HG02885 (cell line): ENCODE measurements around the gene PPP1R11.
A peak's percentile ranks its signal among the peaks of the same experiment; 100 is the strongest.

Experiments used
- ATAC-seq: cut with Tn5 transposase; IDR thresholded peaks from one replicate; pipeline ENCODE4 v1.9.1; 2021; ENCODE audit warnings: mild to moderate bottlenecking; ENCODE audit not compliant: unreplicated experiment, poor library complexity

PPP1R11 gene

GRCh38 chr6:30061092-30061857 lies 5.7 kb upstream of the PPP1R11 start, which contains the start of gene POLR1H:
POLR1H (plus strand) TSS chr6:30061265; CDS start chr6:30061525, 260 bp downstream.
- ATAC-seq = peak; percentile 95

DNA sequence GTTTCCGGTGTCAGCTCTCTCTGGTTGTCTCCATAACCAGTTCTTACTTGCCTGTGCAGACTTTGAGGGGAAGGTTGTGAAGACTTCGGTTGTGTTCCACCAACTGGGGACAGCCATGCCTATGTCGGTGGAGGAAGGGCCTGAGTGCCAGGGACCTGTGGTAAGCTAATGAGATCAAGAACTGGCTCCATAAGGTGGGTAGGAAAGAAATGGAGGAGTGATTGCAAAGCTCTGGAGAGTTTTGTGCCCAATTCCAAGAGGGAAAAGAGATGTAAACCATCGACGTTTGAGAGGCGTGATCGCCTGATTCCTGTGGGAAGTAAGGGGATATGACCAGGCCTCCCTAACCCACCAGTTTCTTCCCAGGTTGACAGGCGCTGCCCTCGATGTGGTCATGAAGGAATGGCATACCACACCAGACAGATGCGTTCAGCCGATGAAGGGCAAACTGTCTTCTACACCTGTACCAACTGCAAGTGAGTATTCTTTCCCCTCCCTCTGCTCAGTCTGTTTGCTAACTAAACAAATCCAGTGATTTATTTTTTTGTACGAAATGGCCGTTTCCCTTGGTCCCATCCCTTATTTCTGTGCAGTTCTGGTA lies 5.0 kb upstream of the PPP1R11 start:
- no peak for ATAC-seq

DNA sequence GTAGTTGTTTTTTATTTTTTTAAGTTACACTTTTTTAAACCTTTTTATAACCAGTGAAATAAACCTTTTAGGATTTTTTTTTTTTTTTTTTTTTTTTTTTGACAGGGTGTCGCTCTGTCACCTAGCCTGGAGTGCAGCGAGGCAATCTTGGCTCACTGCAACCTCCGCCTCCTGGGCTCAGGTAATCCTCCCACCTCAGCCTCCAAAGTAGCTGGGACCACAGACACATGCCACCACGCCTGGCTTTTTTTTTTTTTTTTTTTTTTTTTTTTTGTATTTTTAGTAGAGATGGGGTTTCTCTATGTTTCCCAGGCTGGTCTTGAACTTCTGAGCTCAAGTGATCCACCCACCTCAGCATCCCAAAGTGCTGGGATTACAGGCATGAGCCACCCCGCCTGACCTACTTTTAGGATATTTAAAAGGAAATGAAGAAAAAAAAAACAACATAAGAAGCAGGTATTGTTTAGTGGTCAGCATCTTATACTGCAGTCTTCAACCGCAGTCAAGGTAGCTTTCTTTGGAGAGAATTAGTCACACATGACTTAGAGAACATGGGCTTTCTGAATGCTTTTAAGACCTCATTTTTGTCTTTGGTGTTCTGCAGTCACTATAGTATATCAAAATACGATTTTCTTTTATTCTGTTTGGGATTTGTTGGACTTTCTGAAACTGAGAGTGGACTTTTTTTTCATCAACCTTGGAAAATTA lies 4.4 kb upstream of the PPP1R11 start:
- no peak for ATAC-seq

DNA sequence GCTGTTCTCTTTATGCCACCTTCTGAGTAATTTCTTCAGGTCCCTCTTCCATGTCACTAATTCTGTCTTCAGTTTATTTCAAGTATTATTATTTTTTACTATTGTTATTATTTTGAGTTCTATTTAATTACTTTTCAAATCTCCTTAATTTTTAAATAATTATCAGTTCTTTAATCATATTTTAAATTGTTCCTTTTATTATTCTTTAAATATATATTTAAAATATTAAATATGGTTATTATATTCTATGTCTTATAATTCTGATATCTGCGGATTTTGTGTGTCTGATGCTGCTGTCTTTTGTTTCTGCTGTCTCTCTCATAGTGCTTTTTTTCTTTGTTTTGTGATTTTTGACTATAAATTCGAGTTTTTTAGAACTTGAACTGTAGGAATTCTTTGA lies 3.7 kb upstream of the PPP1R11 start:
- no peak for ATAC-seq

DNA sequence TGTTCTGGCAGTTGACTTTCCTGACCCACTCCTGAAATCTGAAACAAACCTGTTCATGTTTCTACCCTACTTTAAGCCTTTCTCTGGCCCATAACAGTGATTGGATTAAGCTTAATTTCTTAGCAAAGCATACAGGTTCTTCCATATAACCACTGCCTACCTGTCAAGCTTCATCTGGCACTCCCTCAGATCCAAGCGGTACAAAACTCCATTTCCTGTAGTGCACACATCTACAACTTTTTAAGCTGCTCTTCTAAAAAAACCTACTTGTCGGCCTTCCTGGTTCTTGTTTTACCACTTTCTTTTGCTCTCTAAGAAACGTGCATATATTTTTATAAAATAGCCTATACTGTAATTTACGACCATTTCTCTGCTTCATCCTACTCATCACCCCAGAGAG lies 916 bp upstream of the PPP1R11 start:
- ATAC-seq = no peak

DNA sequence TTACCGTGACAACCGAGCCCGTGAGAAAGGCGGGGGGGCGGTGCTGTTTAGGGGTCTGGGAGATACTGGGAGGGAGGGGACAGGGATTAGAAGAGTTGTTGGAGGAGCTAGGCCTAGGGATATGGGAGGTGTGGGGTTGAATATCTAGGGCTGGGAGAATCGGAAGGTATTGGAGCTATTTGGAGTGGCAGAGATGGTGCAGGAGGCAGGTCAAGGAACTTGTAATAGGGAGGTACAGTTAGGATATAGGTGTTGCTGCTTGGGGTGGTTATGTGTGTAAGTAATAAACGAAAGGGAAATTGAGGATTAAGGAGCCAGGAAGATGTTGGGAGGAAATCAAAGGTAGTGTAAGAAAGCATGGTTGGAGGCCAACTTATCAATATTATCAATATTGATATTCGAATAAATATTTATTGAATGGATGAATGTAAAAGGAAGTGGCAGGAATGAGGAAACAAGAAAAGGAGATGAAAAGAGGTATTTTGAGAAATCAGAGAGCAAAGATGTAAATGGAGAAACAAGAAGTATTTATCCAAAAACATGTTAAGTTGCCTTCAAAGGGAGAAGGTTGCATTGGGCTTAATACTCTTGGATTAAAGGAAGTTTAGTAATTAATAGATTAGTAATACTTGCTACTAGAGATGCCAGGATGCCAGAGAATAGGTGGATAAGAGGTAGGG lies 602 bp downstream of the PPP1R11 start:
- no peak for ATAC-seq

DNA sequence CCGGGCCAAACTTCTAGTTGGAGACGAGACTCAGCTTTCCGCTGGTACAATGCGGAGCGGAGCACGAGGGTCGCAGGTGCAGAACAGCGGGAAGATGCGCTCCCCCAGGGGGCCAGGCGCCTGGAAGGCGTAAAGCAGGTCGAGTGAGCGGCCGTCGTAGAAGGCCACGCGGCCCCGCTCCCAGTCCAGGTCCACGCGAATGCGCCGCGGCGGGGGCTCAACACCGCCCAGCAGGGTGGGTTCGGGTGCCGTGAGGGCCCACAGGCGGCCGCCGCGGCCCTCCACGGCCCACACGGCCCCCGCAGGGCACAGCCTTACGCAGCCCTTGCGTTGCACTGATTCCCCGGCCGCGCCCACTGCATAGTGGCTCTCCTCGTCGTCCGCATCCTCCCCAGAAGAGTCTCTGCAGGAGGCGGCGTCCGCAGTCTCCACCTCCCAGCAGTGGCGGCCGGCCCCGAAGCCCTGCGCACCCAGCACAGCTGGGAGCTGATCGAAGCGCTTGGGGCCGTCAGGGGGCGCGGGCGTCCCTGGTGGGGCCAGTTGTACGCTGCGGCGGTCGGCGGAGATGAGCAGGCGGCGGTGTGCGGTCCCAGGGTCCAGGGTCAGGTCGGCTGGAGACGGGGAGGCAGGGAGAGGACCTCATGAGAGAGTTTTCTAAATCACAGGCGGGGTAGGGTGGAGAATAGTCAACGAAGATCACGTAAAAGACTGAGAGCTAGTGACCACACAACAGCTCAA lies 4.3 kb downstream of the PPP1R11 start:
- ATAC-seq = no peak

DNA sequence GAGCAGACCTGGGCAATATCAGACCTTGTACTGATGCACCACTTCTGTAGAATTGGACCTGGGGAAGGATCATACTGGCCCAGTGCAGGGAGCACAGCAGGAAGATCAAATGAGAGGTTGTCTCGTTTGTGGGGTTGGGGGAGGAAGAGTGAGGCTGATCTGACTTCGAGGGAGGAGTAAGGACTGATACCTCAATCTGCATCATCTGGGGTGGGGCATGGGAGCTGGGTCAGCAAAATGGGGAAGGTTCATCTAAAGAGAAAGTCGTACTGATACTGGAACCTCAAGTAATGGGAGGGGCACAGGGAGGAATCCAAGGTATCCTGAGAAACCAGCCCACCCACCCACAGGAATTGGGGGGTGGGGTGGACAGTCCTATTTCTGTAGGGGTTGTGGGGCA lies 4.9 kb downstream of the PPP1R11 start:
- ATAC-seq = no peak

DNA sequence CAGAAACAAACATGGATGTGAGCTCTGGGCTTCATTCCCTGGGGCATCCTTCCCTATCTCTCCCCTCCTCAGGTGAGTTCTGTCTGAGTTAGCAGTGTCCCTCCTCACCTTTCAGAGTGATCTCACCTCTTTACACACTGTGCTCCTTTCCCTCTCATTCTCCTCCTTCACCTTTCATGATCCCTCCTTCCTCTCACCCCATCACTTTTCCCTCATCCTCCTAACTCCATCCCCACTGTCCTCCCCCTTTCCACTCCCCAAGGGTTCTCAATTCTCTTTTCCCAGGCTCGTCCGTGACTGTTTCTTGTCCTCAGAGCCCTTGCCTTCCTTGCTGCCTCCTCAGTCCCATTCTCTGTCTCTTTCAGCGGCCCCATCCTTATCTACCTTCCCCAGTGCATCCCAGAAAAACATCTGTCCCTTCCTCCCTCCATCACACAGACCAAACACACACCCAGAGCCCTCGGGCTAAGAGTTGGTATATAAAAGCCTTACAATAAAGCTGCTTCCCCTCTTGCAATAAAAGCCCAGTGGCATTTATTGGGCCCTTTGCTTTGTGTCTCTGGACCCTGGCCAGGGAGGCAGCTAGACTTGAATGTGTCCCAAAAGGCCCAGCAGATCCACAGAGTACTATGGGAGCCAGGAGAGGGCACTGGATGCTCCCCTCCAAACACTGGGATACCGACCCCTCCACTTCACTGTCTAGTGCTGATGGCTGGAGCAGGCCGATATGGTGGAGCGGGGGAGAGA lies 6.7 kb downstream of the PPP1R11 start:
- no peak for ATAC-seq

- ATAC-seq = no peak
Measured at GRCh38 chr6:30074331-30075093, 7.5 kb downstream of the PPP1R11 start.

DNA sequence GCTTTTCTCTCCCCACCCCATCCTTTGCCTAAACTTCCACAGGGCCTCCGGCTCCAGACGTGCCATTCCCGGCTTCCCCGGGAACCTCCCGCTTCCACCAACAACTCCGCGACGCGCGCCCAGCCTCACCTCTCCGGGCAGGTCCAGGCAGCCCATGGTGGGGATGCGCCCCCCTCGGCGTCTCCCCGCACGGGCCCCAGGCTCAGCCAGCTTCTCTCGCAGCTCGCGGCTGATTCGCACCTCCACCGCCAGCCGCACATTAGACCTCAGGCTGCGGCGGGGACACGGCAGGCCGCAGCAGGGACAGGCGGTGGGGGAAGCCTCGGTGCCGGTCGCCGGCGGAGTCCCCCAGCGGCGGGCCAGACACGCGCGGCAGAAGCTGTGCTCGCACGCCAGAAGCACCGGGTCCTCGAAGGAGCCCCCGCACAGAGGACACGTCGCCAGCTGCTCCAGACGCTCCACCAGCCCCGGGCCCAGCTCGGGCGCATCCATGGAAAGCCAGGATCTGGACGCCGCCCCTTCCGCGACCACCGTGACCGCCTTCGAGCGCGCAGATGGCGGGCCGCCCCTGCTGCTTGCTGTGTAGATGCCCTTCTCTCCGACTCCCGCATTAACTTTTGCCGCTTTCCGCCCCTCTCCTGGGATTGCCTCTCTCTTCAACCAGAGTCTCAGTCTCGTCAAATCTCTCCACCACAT lies 8.2 kb downstream of the PPP1R11 start, which contains the start of gene RNF39:
RNF39 (minus strand) TSS at position 676 of the 696 bp plus-strand sequence; CDS start at position 492, 184 bp downstream.
- ATAC-seq = no peak

- no peak for ATAC-seq
Measured at GRCh38 chr6:30075790-30076732, 9.1 kb downstream of the PPP1R11 start.

GRCh38 chr6:30077218-30077617 lies 10.2 kb downstream of the PPP1R11 start:
- no peak for ATAC-seq

GRCh38 chr6:30087876-30088275 lies 20.9 kb downstream of the PPP1R11 start:
- no peak for ATAC-seq

DNA sequence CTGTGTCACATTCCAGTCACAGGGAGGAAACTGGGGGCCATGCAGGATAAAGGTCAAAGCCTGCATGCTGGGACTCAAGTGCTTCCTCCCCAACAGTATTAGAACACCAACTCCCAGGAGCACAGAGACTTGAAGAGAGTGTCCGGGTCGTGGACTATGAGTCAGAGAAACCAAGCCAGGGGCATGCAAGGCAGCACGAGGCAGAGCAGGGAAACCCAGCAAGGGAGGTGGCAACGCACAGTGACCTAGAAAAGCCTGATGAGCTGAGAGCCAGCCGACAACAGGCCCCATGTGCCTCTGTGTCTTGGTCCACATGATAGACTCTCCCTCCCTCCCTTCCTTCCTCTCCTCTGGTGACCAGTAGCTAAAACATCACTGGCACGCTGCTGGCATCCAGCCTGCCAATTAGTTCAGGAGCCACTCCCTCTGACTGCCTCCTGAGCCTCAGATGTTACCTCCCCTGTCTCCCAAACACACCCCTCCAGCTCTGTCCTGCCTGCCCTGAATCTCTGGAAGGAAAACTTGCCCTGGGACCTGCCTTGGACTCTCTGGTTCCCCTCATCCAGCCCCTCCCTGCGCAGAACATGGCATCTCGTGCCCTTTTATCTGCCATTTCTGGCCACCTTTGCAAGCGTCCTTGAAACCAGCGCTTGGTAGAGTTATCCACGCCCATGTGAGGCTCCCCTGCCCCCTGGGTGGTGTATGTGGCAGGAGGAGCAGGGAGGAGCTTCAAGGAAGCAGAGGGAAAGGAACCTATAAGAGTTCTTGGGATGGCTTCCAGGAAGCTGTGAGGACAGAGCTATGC lies 24.8 kb downstream of the PPP1R11 start:
- no peak for ATAC-seq

DNA sequence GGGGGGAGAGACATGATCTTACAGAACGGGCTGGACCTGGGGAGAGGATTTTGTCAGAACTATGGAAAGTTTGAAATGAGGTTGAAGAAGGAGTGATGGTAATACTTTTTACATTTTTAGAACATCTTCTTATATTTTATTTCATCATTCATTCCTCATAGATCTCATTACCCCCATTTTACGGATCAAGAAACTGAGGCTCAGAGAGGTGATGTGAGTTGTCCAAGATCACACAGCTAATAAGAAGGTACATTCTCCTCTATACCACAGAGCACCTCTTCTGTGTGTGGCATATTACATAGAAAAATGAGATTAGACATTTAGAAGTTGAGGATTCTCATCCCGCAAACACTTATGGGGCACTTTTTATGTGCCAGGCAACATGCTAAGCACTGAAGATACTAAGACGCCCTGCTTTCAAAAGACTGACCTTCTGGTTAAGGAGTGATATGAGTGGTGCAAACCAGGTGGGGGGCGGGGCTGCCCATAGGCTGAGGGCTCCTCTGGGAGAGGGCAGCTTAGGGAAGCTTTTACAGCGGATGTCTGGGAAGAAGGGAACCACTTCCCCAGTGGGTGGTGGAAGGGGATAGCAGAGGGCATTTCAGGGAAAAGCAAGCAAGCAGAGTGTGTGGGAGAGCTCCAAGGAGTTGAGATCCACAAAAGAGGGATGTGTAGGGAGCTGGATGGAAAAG lies 26.0 kb downstream of the PPP1R11 start:
- no peak for ATAC-seq
